HG03571 (cell line): ENCODE data around the gene BEST1.
A peak's percentile ranks its signal among the peaks of the same experiment; 100 is the strongest.
"Not testable (repeated sequence)": the region's sequence is repeated elsewhere in the genome, so short reads cannot be mapped to it uniquely, and the experiment has no call there.

ENCODE experiments used
- ATAC-seq: cut with Tn5 transposase; IDR thresholded peaks from one replicate; pipeline ENCODE4 v1.9.1; 2021; ENCODE audit not compliant: unreplicated experiment

The BEST1 gene

DNA sequence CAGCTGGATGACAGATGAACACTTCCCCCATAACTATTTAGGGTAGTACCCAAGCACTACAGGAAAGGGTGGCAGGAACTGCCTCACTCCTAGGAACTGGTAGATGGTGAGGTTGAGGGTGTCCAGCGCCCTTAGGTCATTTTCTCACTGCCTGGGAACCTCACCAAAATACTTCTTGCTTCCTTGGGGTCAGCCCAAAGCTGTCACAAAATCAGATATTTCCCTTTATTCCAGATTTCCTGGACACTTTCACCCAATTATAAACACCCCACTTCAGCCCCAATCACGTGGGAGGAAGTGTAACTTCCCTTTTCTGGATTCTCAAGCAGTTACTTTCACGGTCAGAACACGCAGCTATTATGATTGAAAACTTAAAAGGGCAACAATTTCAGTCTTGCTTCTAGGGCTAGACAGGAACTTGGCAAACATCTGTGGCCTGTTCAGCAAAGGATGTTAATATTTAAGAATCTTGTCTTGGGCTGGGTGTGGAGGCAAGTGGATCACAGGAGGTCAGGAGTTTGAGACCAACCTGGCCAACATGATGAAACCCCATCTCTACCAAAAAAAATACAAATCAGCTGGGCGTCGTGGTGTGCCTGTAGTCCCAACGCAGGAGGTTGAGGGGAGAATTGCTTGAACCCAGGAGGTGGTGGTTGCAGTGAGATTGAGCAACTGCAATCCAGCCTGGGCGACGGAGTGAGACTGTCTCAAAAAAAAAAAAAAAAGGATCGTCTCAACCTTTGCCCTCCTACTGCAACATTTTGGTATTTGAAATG is 13.3 kb downstream of the BEST1 start:
- ATAC-seq: no peak

DNA sequence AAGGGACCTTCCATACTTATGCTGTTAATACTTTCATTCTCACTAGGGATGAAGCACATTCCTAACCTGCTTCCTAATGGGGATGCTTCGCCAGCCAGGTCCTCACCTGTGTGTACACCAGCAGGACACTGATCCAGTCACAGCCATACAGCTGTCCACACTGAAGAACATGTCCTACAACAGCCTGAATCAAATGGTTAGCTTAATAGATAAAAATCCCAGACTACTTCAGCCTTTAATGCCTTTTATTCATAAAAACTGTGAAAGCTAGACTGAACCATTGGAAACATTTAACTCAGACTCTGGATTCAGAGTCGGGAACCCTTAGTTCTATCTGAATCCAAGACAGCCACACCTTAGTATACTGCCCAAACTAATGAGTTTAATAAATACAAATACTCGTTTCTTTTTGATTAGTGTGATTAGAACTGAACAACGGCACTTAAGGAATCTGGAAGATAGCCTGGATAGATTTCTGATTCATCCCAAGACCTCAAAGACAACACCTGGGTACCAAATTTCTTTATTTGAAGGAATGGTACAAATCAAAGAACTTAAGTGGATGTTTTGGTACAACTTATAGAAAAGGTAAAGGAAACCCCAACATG is 14.0 kb downstream of the BEST1 start:
- no peak for ATAC-seq

DNA sequence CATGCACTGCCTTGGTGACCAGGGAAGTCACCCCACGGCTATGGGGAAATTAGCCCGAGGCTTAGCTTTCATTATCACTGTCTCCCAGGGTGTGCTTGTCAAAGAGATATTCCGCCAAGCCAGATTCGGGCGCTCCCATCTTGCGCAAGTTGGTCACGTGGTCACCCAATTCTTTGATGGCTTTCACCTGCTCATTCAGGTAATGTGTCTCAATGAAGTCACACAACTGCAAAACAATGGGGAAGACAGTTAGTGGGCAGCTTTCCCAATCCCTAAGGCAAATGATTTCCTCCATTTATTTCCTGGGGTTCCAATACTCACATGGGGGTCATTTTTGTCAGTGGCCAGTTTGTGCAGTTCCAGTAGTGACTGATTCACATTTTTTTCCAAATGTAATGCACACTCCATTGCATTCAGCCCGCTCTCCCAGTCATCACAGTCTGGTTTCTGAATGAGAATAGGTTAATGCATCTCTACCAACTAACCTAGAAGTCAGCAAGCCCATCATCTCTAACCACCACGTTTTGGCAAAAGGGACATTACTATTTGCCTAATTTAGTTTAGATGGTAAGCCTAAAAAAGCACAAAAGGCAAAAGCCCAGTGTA is 14.6 kb downstream of the BEST1 start:
- ATAC-seq: not testable (repeated sequence)

DNA sequence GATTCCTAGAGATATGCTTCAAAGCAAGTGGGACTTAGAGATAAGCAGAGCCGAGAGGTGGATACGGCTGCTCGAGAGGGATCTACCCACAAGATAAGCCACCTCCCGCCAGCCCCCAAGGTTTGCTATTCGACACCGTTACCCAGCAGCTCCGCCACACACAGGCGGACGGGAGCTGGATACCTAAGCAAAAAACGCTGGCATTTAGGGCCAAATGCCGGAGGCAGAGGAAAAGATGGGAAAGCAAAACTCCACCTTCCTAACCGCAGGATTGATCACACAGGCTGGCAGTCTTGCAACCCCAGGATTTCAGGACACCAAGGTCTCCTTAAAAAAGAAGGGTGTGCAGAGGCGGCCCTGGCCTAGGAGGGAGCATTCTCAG is 16.6 kb downstream of the BEST1 start:
- ATAC-seq: no peak

DNA sequence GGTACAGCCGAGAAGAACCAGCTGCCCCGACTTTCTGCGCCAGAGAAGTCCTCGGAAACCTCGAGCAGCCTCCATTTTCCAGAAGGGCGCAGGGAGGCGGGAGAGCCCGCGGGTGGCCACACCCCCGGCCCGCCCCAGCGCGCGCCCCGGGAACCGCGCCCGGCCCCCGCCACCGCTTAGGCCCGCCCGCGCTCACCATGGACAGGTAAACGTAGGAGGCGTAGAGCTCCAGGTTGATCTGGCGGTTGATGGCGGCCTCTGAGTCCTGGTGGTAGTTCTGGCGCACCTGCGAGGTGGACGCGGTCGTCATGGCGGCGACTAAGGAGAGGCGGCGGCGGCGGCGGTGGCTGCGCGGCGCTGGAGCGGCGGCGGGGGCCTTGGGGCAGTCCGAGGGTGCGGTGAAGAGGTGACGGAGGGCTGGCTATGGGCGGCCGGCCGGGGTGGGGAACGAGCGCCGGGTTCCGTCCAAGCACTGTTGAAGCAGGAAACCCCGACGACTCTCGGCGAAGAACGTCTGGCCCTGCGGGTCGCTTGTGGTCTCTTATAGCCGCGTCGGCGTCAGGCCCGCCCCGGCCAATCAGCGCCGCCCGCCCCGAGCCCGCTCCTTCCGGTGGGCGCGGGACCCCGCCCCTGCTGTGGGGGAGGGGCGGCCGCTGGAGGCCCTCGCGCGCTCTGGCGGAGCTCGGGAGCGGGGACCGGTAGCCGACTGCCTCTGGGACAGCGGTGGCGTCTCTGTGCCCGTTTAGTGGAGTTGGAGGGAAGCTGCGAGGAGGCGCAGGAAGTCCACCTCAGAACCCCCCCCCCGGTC is 17.2 kb downstream of the BEST1 start, which contains the start of gene FTH1:
Gene FTH1, minus strand, starts transcription at position 519 of the 808 bp plus-strand sequence. Its CDS starts 209 bp downstream, at position 310.
- peak; percentile 46 for ATAC-seq

DNA sequence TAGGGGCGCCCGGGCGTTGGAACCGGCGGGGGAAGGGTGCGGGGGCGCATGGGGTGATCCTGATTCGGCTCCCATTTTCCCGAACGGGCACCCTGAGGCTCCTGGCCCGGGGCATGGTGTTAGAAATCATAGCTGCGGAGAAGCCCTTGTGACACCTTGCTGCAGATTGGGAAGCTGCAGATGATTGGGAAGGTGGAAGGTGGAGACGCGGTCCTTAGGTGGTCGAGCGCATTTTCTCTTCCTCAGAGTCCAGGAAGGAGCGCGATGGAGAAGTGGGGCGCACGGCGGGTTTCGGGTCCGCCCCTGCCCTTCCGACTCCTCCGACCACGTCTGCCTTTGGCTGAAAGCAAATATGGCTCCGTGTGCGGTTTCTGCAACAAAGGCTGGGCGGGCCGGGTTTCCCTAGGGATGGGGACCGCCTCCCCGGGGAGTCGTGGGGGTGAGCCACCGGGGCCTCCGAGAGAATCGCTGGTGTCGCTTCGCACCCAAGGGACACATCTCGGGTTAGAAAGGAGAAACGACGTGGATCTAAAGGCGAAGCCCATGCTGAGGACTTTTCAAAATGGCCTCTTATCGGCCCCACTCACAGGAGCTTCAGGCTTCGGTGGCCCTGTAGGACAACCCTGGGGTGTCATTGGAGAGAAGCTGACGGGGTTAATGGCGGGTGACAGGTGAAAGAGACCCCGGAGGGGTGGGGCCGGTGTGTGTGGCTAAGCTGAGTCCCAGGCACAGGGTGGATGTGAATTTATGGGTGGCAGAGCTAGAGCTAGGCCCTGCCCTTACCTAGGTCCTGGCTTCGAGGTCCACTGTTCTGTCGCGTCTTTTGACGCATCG is 18.0 kb downstream of the BEST1 start:
- ATAC-seq: peak; percentile 5

DNA sequence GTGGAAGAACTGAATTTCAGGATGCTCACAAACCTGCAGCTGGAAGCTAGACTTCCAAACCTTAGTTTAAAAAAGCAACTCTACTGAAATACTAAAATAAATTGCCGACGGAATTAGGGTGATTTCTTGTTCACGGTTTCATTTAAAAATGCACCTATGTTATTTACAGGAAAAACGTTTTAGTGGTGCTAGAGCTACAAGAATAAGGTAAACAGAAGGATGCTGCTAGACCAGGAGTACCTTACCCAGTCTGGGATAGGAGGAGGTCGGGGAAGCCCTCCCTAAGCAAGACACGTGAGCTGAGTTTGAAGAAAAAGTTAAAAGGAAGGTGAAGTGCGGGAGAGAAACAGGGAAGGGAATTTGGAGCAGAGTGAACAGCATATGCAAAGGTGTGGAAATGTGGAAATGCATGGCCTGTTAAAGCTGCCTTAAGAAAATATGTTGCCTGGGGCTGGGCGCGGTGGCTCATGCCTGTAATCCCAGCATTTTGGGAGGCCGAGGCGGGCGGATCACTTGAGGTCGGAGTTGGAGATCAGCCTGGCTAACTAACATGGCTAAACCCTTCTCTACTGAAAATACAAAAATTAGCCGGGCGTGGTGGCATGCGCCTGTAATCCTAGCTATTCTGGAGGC is 18.7 kb downstream of the BEST1 start:
- no peak for ATAC-seq

DNA sequence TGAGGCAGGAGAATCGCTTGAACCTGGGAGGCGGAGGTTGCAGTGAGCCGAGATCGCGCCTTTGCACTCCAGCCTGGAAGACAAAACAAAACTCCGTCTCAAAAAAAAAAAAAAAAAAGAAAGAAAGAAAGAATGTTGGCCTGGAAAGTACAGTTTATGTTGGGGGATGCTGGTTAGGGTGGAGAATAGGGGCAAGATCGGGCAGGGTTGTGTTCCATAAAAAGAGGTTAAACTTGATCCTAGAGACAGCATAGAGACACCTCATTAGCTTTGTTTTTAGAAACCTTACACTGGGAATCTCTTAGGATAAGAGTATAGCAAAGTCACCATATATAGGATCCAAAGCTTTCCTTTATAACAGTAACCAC is 19.2 kb downstream of the BEST1 start:
- ATAC-seq: no peak

DNA sequence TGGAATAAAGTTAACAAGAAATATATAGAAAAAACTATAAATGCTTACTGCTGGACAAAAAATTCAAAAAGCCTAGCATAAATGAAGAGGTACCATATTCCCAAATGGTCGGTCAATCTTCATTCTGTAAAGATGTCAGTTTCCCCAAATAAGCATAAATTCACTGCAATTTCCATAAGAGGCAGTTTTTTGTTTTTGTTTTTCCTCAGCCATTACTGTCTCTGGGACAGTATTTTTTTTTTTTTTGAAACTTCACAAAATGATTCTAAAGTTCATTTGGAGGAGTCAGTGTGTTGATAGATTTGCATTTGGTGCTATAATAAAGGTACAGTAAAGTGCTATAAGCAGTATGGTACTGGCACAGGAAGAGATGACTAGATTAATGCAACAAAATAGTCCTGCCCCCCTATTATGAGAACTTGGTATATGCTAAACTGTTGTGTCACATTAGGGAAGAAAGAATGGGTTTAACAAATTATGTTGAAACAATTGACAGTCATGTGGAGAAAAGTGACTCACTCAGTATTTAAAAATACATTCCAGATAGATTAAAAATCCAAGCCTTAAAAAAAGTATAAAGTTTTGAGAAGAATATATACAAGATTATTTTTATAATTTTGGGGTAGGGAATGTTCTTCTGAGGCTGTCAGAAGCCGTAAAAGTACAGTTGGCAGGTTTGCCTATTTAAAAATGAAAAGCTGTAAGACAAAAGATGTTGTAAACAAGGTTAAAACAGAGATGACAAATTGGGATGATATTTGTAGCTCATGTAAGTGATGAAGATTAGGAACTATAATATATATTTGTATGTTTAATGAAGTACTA is 19.9 kb downstream of the BEST1 start:
- no peak for ATAC-seq

DNA sequence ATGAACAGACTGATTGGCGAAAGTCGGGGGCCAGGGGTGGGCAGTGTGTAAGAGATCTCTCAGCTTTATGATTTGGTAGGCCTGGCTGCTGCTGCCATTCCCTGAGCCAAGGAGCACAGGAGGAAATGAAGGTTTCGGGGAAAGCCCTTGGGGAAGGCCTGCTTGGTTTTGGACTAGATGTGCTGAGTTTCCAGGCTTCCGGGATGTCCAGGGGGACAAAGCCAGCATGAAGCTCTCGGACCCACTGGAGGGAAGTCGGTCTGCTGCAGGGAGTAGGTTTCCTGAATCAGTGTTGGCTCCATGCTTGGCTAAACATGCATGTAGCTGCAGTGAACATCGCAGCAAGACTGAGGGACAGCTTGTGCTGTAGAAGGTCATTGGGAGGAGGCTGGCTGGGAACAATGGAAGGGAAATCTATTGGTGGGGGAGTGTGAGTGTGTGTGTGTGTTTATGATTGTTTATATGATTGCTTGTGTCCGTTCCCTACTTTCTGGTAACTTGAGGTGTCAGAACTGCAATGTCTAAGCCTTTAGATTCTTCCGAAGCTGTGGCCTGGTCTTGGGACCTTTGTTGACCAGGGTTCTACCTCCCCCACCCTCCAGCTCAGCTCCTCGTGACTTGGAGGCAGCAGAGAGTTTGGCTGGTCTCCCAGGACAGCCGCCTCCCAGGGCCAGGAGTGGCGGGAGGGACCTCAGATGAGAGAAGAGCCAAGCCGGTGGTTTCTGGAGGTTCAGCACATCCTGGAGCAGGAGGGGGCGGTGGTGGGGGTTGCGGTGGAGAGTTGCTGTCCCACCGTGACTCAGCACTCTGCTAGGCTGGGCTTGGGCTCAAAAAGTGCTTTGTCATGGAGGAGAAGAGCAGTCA is 21.3 kb downstream of the BEST1 start:
- no peak for ATAC-seq

DNA sequence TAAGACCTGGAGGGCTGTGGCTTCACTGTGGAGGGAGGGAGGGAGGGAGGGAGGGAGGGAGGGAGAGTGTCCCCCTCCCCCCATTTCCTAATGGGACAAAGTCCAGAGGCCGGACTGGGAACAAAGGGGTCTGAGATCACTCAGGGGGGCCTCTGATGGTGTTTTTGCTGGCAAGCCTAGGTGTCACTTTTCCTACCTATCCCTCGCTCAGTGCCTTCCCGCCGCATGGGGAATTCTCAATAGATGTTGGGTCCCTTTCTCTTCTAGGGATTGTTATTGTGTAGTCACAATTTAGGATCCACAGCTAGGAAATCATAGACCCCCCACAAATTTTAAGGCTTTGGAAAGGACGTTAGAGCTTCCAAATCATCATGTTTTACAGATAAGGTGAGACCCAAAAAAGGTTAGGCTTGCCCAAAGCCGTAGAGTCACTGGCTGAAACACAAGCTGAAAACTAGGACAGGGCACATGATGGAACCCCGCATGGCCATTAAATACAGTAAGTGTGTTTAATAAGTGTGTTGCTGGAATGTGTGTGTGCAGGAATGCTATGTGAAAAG is 22.0 kb downstream of the BEST1 start:
- no peak for ATAC-seq

DNA sequence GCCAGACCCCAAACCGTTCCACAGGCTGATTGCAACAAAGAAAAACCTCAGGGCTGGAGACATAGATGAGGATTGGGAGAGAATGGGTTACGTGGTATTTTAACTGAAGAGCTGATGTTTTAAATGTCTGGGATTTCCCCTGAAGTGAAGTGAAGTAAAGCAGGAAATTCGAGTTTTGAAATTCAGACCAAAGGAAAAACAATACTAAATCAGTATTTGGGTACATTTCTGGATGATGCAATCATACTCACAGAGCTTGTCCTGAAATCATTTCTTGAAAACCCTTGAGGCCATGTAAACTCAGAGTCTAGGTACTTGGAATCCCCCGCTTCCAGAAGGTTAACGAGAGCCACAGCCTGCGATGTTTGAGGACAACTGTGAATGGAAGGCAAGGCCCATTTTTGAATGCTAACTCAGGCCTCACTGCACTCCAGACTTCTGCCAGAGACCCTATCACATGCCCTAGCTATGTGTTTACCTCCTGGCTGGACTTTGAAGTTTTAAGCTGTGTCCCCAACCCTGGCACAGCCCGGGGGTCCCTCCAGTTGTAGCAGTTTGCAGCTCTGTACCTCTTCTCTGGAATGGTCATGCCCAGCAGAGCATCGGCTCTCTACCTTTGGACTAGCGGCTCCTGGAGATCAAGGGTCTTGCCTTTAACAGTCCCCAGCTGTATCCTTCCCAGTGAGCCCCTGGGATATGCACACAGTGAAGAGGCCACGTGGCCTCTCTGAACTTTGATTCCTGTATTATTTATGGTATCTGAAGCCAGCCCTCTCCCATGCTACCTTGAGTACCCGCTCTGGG is 22.7 kb downstream of the BEST1 start:
- ATAC-seq: no peak

DNA sequence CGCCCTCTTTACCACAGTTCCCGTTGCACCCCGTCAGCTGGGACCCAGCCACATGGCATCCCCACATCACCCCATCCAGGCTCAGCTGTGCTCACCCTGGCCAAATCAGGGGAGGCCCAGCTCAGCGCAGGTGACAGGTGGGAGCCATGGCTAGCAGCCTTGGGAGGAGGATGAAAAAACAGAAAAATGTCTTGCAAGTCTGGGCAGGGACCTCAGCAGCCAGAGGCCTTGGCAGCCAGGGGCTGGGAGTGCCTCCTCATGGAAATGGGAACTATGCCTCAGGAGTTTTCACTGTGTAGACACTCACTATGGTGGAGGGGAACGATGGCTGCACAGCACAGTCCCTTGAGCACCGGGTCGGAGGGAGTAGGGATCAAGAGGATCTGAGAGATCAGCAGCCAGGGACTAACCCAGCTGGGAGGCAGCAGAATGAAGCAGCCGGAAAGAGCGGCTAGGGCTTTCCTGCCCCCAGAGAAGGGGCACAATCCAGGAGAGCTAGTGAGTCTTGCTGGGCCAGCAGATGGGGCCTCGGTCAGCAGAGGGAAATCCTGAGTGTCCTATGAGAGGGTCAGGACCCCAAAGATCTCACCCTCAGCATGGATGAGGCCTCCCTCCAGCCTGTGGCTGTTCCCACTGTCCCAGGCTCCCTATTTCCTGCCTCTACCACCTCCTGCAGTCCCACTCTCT is 23.5 kb downstream of the BEST1 start:
- no peak for ATAC-seq

DNA sequence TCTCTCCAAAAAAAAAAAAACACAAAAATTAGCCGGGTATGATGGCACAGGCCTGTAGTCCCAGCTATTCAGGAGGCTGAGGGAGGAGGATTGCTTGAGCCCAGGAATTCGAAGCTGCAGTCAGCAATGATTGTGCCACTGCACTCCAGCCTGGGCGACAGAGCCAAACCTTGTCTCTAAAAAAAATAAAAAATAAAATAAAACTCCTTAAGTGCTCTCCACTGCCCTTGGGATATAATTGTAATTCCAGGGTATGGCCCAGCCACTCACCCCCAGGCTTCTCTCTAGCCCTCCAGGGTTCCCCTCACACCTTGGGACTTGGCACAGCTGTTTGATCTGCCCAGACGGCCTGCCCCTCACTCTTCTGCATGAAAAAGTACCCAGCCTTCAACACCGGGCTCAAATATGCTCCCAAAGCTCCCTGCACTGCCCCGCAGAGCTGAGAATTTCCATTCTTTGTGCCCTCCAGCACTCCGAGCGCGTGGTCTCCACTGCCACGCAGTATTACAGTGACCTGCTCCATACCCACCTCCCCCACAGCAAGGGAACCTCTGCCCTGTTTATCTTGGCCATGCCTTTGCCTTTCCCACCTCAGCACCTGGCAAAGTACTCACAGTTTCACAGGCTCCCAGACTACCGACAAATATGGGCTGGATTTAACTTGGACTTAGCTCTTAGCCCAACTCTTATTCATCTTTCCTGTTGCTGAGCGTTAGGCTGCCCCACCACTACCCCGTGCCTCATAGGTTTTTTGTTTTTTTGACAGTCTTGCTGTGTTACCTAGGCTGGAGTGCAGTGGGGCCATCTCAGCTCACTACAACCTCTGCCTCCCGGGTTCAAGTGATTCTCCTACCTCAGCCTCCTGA is 24.8 kb downstream of the BEST1 start:
- ATAC-seq: no peak

DNA sequence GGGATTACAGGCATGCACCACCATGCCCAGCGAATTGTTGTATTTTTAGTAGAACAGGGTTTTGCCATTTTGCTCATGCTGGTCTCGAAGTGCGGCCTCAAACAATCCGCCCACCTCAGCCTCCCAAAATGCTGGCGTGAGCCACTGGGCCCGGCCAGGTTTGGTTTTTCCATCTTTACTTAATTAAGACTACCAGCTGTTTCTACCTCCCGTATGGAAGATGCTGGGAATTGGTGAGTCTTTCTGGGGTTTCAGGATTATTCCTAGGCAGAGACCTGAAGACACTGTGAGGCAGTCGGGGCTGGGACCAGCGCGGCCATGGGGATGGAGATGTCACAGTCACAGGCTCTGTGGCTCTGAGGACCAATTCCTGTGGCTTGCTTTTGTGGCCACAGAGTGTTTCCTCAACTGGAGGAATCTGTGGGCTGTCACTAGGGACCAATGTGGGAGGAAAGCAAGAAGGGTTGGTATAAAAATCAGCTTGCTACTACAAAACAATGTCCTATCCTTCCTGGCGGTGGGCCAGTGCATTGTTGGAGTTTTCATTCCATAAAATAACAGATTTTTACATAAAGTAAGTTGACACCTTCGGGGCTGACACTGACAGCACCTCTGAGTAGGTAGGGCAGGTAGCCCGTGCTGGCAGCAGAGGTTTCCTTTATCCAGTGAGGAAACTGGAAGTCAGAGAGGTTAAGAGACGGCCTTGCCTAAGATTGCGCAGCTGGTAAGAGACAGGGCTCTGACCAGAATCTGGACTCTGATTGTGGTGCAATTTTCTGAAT is 25.7 kb downstream of the BEST1 start:
- no peak for ATAC-seq
